WTC11 (cell line): Measurements from ENCODE around the gene HCFC1.

Experiments
- ATF1 ChIP-seq: sonication (generic); formaldehyde crosslinking; IDR thresholded peaks from 2 replicates; pipeline ENCODE4 v1.8.1; 2023; ENCODE audit warnings: mild to moderate bottlenecking, moderate library complexity, missing genetic modification reagents
- GRHL2 ChIP-seq: fragments of 250-450 bp; sonication (Bioruptor Pico); IDR thresholded peaks from 2 replicates; pipeline ENCODE4 v1.8.0; 2022; ENCODE audit warnings: mild to moderate bottlenecking, moderate library complexity; ENCODE audit not compliant: insufficient replicate concordance, severe bottlenecking
- IRF2 ChIP-seq: sonication (generic); formaldehyde crosslinking; IDR thresholded peaks from 2 replicates; pipeline ENCODE4 v1.8.0; 2022; ENCODE audit warnings: low read depth, missing genetic modification reagents, borderline replicate concordance
- JAZF1 ChIP-seq: fragments of 250-450 bp; sonication (Bioruptor Pico); IDR thresholded peaks from 2 replicates; pipeline ENCODE4 v1.9.0; 2021; ENCODE audit warnings: moderate library complexity, mild to moderate bottlenecking, inconsistent platforms
- NR3C1 ChIP-seq: sonication (generic); formaldehyde crosslinking; conservative IDR thresholded peaks from 2 replicates; pipeline ENCODE4 v1.8.1; 2023; ENCODE audit warnings: low read depth, mild to moderate bottlenecking, missing genetic modification reagents
- RORB ChIP-seq: fragments of 250-450 bp; sonication (Bioruptor Pico); IDR thresholded peaks from 2 replicates; pipeline ENCODE4 v1.9.0; 2021; ENCODE audit warnings: mild to moderate bottlenecking
- ZNF138 ChIP-seq: sonication (generic); formaldehyde crosslinking; conservative IDR thresholded peaks from 2 replicates; pipeline ENCODE4 v1.8.1; 2022; ENCODE audit warnings: mild to moderate bottlenecking, moderate library complexity, missing genetic modification reagents
- TF ChIP-seq, protein P1 (sequence below): fragments of 200-600 bp; IDR thresholded peaks from 2 replicates; pipeline ENCODE4 v1.8.0; 2022; ENCODE audit warnings: antibody characterized with exemption
- TF ChIP-seq, protein P2 (sequence below): sonication (generic); formaldehyde crosslinking; conservative IDR thresholded peaks from 2 replicates; pipeline ENCODE4 v1.8.1; 2022; ENCODE audit warnings: mild to moderate bottlenecking, missing genetic modification reagents
- TF ChIP-seq, protein P3 (sequence below): sonication (generic); formaldehyde crosslinking; IDR thresholded peaks from 2 replicates; pipeline ENCODE4 v1.8.0; 2022; ENCODE audit warnings: mild to moderate bottlenecking, missing genetic modification reagents
- TF ChIP-seq, protein P4 (sequence below): sonication (generic); formaldehyde crosslinking; IDR thresholded peaks from 2 replicates; pipeline ENCODE4 v1.8.1; 2023; ENCODE audit warnings: mild to moderate bottlenecking, missing genetic modification reagents
- TF ChIP-seq, protein P5 (sequence below): sonication (generic); formaldehyde crosslinking; IDR thresholded peaks from 2 replicates; pipeline ENCODE4 v1.8.1; 2022; ENCODE audit warnings: low read depth, missing genetic modification reagents, borderline replicate concordance
- TF ChIP-seq, protein P6 (sequence below): sonication (generic); formaldehyde crosslinking; conservative IDR thresholded peaks from 2 replicates; pipeline ENCODE4 v1.8.1; 2023; ENCODE audit warnings: mild to moderate bottlenecking, low read depth, missing genetic modification reagents, moderate library complexity

DNA sequence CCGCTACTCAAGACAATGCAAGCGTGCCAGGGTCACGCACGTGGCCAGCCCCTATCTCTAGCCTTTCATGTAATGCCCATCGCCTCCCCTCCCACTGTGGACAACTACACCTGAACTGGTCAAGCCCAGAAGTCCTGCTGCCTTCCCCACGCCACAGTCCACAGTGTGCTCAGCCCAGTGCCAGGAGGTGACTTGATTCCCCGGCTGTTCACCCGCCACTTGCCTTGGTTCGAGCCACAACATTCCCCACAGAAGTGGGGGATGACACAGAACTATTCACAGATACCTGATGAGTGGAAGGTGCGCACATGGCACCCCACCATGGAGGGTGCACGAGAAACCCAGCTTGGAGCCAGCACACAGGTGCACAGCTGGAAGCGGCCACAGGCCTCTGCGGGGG is 52.3 kb downstream of the HCFC1 start:
- TF ChIP-seq, protein P1, sequence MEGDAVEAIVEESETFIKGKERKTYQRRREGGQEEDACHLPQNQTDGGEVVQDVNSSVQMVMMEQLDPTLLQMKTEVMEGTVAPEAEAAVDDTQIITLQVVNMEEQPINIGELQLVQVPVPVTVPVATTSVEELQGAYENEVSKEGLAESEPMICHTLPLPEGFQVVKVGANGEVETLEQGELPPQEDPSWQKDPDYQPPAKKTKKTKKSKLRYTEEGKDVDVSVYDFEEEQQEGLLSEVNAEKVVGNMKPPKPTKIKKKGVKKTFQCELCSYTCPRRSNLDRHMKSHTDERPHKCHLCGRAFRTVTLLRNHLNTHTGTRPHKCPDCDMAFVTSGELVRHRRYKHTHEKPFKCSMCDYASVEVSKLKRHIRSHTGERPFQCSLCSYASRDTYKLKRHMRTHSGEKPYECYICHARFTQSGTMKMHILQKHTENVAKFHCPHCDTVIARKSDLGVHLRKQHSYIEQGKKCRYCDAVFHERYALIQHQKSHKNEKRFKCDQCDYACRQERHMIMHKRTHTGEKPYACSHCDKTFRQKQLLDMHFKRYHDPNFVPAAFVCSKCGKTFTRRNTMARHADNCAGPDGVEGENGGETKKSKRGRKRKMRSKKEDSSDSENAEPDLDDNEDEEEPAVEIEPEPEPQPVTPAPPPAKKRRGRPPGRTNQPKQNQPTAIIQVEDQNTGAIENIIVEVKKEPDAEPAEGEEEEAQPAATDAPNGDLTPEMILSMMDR: no peak
- TF ChIP-seq ATF1 (CRISPR knock-in tag) (no peak), ZNF138 (no peak), JAZF1 (CRISPR knock-in tag) (no peak), GRHL2 (CRISPR knock-in tag) (no peak), RORB (no peak), NR3C1 (CRISPR knock-in tag) (no peak), IRF2 (no peak)
- TF ChIP-seq, protein P2, sequence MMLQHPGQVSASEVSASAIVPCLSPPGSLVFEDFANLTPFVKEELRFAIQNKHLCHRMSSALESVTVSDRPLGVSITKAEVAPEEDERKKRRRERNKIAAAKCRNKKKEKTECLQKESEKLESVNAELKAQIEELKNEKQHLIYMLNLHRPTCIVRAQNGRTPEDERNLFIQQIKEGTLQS (CRISPR knock-in tag): no peak
- TF ChIP-seq, protein P3, sequence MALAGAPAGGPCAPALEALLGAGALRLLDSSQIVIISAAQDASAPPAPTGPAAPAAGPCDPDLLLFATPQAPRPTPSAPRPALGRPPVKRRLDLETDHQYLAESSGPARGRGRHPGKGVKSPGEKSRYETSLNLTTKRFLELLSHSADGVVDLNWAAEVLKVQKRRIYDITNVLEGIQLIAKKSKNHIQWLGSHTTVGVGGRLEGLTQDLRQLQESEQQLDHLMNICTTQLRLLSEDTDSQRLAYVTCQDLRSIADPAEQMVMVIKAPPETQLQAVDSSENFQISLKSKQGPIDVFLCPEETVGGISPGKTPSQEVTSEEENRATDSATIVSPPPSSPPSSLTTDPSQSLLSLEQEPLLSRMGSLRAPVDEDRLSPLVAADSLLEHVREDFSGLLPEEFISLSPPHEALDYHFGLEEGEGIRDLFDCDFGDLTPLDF (CRISPR knock-in tag): no peak
- TF ChIP-seq, protein P4, sequence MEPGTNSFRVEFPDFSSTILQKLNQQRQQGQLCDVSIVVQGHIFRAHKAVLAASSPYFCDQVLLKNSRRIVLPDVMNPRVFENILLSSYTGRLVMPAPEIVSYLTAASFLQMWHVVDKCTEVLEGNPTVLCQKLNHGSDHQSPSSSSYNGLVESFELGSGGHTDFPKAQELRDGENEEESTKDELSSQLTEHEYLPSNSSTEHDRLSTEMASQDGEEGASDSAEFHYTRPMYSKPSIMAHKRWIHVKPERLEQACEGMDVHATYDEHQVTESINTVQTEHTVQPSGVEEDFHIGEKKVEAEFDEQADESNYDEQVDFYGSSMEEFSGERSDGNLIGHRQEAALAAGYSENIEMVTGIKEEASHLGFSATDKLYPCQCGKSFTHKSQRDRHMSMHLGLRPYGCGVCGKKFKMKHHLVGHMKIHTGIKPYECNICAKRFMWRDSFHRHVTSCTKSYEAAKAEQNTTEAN: no peak
- TF ChIP-seq, protein P5, sequence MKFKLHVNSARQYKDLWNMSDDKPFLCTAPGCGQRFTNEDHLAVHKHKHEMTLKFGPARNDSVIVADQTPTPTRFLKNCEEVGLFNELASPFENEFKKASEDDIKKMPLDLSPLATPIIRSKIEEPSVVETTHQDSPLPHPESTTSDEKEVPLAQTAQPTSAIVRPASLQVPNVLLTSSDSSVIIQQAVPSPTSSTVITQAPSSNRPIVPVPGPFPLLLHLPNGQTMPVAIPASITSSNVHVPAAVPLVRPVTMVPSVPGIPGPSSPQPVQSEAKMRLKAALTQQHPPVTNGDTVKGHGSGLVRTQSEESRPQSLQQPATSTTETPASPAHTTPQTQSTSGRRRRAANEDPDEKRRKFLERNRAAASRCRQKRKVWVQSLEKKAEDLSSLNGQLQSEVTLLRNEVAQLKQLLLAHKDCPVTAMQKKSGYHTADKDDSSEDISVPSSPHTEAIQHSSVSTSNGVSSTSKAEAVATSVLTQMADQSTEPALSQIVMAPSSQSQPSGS: no peak
- TF ChIP-seq, protein P6, sequence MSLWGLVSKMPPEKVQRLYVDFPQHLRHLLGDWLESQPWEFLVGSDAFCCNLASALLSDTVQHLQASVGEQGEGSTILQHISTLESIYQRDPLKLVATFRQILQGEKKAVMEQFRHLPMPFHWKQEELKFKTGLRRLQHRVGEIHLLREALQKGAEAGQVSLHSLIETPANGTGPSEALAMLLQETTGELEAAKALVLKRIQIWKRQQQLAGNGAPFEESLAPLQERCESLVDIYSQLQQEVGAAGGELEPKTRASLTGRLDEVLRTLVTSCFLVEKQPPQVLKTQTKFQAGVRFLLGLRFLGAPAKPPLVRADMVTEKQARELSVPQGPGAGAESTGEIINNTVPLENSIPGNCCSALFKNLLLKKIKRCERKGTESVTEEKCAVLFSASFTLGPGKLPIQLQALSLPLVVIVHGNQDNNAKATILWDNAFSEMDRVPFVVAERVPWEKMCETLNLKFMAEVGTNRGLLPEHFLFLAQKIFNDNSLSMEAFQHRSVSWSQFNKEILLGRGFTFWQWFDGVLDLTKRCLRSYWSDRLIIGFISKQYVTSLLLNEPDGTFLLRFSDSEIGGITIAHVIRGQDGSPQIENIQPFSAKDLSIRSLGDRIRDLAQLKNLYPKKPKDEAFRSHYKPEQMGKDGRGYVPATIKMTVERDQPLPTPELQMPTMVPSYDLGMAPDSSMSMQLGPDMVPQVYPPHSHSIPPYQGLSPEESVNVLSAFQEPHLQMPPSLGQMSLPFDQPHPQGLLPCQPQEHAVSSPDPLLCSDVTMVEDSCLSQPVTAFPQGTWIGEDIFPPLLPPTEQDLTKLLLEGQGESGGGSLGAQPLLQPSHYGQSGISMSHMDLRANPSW (CRISPR knock-in tag): no peak
